ENCODE results near the gene FAF2. TPM values are rescaled to one million over a fixed set of nuclear protein-coding genes. Genes with fewer than 3 reads are reported as not detected.
A peak's percentile ranks its signal among the peaks of the same experiment; 100 is the strongest.

The FAF2 gene
- total RNA-seq, 1 experiment from 2014 or later, result 59.7 TPM

GRCh38 chr5:176552332-176552869 lies 104.2 kb downstream of the FAF2 start:
- no peaks in the 10 kb centered on the region for H3K9me3 ChIP-seq (ENCODE audit: insufficient read depth, low read depth)
- H3K27ac ChIP-seq, result peak overlapping the region; percentile 87
- H3K27me3 ChIP-seq (ENCODE audit: insufficient read depth, low read depth), result no peaks in the 10 kb centered on the region
- ChIA-PET POLR2A (ENCODE audit: unreplicated experiment) (no interaction called here), CTCF (interaction anchor here (0.5 kb wide), 1 partner anchor 9 kb away, joined by 10 read pairs; no protein-coding TSS in a partner anchor)
- no peaks in the 10 kb centered on the region for H3K36me3 ChIP-seq (ENCODE audit: low read depth)
- H3F3A ChIP-seq (ENCODE audit: insufficient read depth, low read depth), result peaks cover 36% of the 10 kb centered on the region
- TF ChIP-seq CTCF (conservative IDR thresholded peaks at IDR 0.05), result no peak
- no peak for TF ChIP-seq EZH2 (IDR thresholded peaks at IDR 0.05; ENCODE audit: low read depth)
- DNase-seq, result no peak
- H3K4me2 ChIP-seq, result peak overlapping the region; percentile 76
- no peak overlapping the region for H3K4me3 ChIP-seq
- intact Hi-C loops (cut with micrococcal nuclease; ENCODE audit: unreplicated experiment), result no loop called here
- H4K20me1 ChIP-seq (ENCODE audit: insufficient read depth), result no peaks in the 10 kb centered on the region
- H3K79me2 ChIP-seq (ENCODE audit: low read depth), result no peaks in the 10 kb centered on the region
- H2AFZ ChIP-seq, result no peak overlapping the region
- H3K4me1 ChIP-seq (replicated peaks; ENCODE audit: insufficient read depth), result peaks cover 41% of the 10 kb centered on the region
- no peaks in the 10 kb centered on the region for H3K9me2 ChIP-seq (ENCODE audit: insufficient read depth)
- BruUV-seq (replicated peaks), result no TSS peak

- peak; percentile 65 to 95 for DNase-seq
- H3F3A ChIP-seq (ENCODE audit: insufficient read depth, low read depth), result peaks cover 31% of the 10 kb centered on the region
- peaks cover 31% of the 10 kb centered on the region for H3K4me1 ChIP-seq (replicated peaks; ENCODE audit: insufficient read depth)
- CTCF ChIA-PET, result interaction anchor here (0.9 to 1.1 kb wide), 2 partner anchors 10 to 106 kb away, joined by 5 to 12 read pairs; no protein-coding TSS in a partner anchor
- intact Hi-C loops (cut with micrococcal nuclease; ENCODE audit: unreplicated experiment), result no loop called here
- H2AFZ ChIP-seq, result peak overlapping the region; percentile 36; the same call in 1 of the 2 replicates
- no peaks in the 10 kb centered on the region for H3K36me3 ChIP-seq (ENCODE audit: low read depth)
- no peaks in the 10 kb centered on the region for H3K27me3 ChIP-seq (ENCODE audit: insufficient read depth, low read depth)
- H3K27ac ChIP-seq, result peak overlapping the region; percentile 87
- H3K79me2 ChIP-seq (ENCODE audit: low read depth), result no peaks in the 10 kb centered on the region
- H3K4me2 ChIP-seq, result peak overlapping the region; percentile 76
- no TSS peak for BruUV-seq (replicated peaks)
- POLR2A ChIA-PET (ENCODE audit: unreplicated experiment), result interaction anchor here (0.6 to 0.8 kb wide), 2 partner anchors 10 to 103 kb away, joined by 4 to 9 read pairs; no protein-coding TSS in a partner anchor
- no peaks in the 10 kb centered on the region for H3K9me2 ChIP-seq (ENCODE audit: insufficient read depth)
- no peak for TF ChIP-seq CTCF (conservative IDR thresholded peaks at IDR 0.05)
- TF ChIP-seq EZH2 (IDR thresholded peaks at IDR 0.05; ENCODE audit: low read depth), result no peak
- peak overlapping the region; percentile 33; the same call in 1 of the 2 replicates for H3K4me3 ChIP-seq
- no peaks in the 10 kb centered on the region for H4K20me1 ChIP-seq (ENCODE audit: insufficient read depth)
- H3K9me3 ChIP-seq (ENCODE audit: insufficient read depth, low read depth), result no peaks in the 10 kb centered on the region
Observed at GRCh38 chr5:176553260-176554085, 105.3 kb downstream of the FAF2 start.

GRCh38 chr5:176557846-176558245 lies 109.7 kb downstream of the FAF2 start:
- no peaks in the 10 kb centered on the region for H3K9me3 ChIP-seq (ENCODE audit: insufficient read depth, low read depth)
- H3K27ac ChIP-seq, result no peak overlapping the region
- CTCF ChIA-PET, result no interaction called here
- no peaks in the 10 kb centered on the region for H3K36me3 ChIP-seq (ENCODE audit: low read depth)
- no peak overlapping the region for H3K4me3 ChIP-seq
- no peak overlapping the region for H2AFZ ChIP-seq
- H3F3A ChIP-seq (ENCODE audit: insufficient read depth, low read depth), result peaks cover 28% of the 10 kb centered on the region
- no peaks in the 10 kb centered on the region for H4K20me1 ChIP-seq (ENCODE audit: insufficient read depth)
- POLR2A ChIA-PET (ENCODE audit: unreplicated experiment), result no interaction called here
- intact Hi-C loops (cut with micrococcal nuclease; ENCODE audit: unreplicated experiment), result no loop called here
- H3K4me1 ChIP-seq (replicated peaks; ENCODE audit: insufficient read depth), result peaks cover 25% of the 10 kb centered on the region
- no peaks in the 10 kb centered on the region for H3K27me3 ChIP-seq (ENCODE audit: insufficient read depth, low read depth)
- H3K4me2 ChIP-seq, result no peak overlapping the region
- no TSS peak for BruUV-seq (replicated peaks)
- no peaks in the 10 kb centered on the region for H3K79me2 ChIP-seq (ENCODE audit: low read depth)
- no peak for DNase-seq
- H3K9me2 ChIP-seq (ENCODE audit: insufficient read depth), result no peaks in the 10 kb centered on the region
- no peak for TF ChIP-seq CTCF (conservative IDR thresholded peaks at IDR 0.05)

Other genes starting within 250 kb of the FAF2 start
- 6.5 and 7.3 TPM in 2 replicates for gene SIMC1, start 210.0 kb upstream of the FAF2 start, total RNA-seq (2021)
- gene KIAA1191, start 86.6 kb upstream of the FAF2 start, total RNA-seq (2021), result 115 and 122 TPM in 2 replicates
- gene ARL10, start 82.9 kb upstream of the FAF2 start, total RNA-seq (2021), result 0.85 and 1.2 TPM in 2 replicates
- 31.5 and 35.8 TPM in 2 replicates for gene NOP16, start 59.8 kb upstream of the FAF2 start, total RNA-seq (2021)
- gene HIGD2A, start 59.6 kb upstream of the FAF2 start, total RNA-seq (2021), result 133 and 149 TPM in 2 replicates
- 123 and 126 TPM in 2 replicates for gene CLTB, start 31.8 kb upstream of the FAF2 start, total RNA-seq (2021)
- gene RNF44, start 89.0 kb downstream of the FAF2 start, total RNA-seq (2021), result 87.4 and 94.2 TPM in 2 replicates
- not detected in 2 replicates for gene CDHR2, start 101.0 kb downstream of the FAF2 start, total RNA-seq (2021)
- 7.2 and 11.0 TPM in 2 replicates for gene GPRIN1, start 161.8 kb downstream of the FAF2 start, total RNA-seq (2021)
- gene SNCB, start 182.1 kb downstream of the FAF2 start, total RNA-seq (2021), result not detected in 2 replicates
- gene EIF4E1B, start 182.3 kb downstream of the FAF2 start, total RNA-seq (2021), result not detected in 2 replicates
- gene TSPAN17, start 199.1 kb downstream of the FAF2 start, total RNA-seq (2021), result 81.1 and 82.1 TPM in 2 replicates